T-helper 9 cell (primary cell): ENCODE results near the gene OR10G4.
"Not testable (repeated sequence)": the region's sequence is repeated elsewhere in the genome, so short reads cannot be mapped to it uniquely, and the experiment has no call there.

ENCODE experiments used
- DNase-seq: peaks from one replicate; pipeline ENCODE4 v3.0.0-alpha.2; 2020
- total RNA-seq, 2 donors: gene quantifications; one replicate each; lab custom pipeline; 2026; lab: John Stamatoyannopoulos, UW

OR10G4 gene
- total RNA-seq: 0 to 0.07 reads per million in 2 donors

GRCh38 chr11:124012697-124013096 is at the start of gene OR10G4:
Gene OR10G4 (plus strand): TSS chr11:124012997. CDS start chr11:124015575, 2,578 bp downstream.
- DNase-seq: no peak

GRCh38 chr11:123973816-123974215 is 39.0 kb upstream of the OR10G4 start:
- DNase-seq: no peak

GRCh38 chr11:123976770-123977560 is 35.8 kb upstream of the OR10G4 start:
- no peak for DNase-seq

GRCh38 chr11:123977731-123978347 is 35.0 kb upstream of the OR10G4 start, which contains the start of gene OR10S1:
Gene OR10S1 (minus strand): TSS chr11:123977781. CDS start chr11:123977664, 117 bp downstream.
- no peak for DNase-seq

GRCh38 chr11:123979311-123979710 is 33.5 kb upstream of the OR10G4 start:
- DNase-seq: no peak

GRCh38 chr11:123995119-123995518 is 17.7 kb upstream of the OR10G4 start, which contains the start of gene OR10G6:
Gene OR10G6 (minus strand): TSS chr11:123995161. CDS start chr11:123995161, 0 bp downstream.
- no peak for DNase-seq

GRCh38 chr11:124015837-124016236 is 3.0 kb downstream of the OR10G4 start:
- DNase-seq: not testable (repeated sequence)

GRCh38 chr11:124026498-124026897 is 13.7 kb downstream of the OR10G4 start, which contains the start of gene OR10G8:
Gene OR10G8 (plus strand): TSS chr11:124026798. CDS start chr11:124029623, 2,825 bp downstream.
- no peak for DNase-seq

- DNase-seq: no peak
These were observed 23.9 kb downstream of the OR10G4 start for GRCh38 chr11:124036666-124037065.

- no peak for DNase-seq
These were observed 26.8 kb downstream of the OR10G4 start for GRCh38 chr11:124039557-124039956.

- no peak for DNase-seq
These were observed 28.5 kb downstream of the OR10G4 start, which contains the start of gene OR10G7 for GRCh38 chr11:124041254-124041653. Gene OR10G7 (minus strand): TSS chr11:124041325. CDS start chr11:124039001, 2,324 bp downstream.

- no peak for DNase-seq
These were observed 30.6 kb downstream of the OR10G4 start for GRCh38 chr11:124043420-124043819.

GRCh38 chr11:124050748-124051147 is 38.0 kb downstream of the OR10G4 start:
- no peak for DNase-seq

GRCh38 chr11:124052966-124053365 is 40.2 kb downstream of the OR10G4 start:
- no peak for DNase-seq
